ENCODE data around the gene CLEC3B.

- TF ChIP-seq GABPA (IDR thresholded peaks at IDR 0.05; ENCODE audit: low read depth), result no peak
- TF ChIP-seq, protein P1, sequence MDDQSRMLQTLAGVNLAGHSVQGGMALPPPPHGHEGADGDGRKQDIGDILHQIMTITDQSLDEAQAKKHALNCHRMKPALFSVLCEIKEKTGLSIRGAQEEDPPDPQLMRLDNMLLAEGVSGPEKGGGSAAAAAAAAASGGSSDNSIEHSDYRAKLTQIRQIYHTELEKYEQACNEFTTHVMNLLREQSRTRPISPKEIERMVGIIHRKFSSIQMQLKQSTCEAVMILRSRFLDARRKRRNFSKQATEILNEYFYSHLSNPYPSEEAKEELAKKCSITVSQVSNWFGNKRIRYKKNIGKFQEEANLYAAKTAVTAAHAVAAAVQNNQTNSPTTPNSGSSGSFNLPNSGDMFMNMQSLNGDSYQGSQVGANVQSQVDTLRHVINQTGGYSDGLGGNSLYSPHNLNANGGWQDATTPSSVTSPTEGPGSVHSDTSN (IDR thresholded peaks at IDR 0.05; ENCODE audit: insufficient replicate concordance, low read depth, low read length), result no peak
- no peak for TF ChIP-seq MYC (IDR thresholded peaks at IDR 0.05; ENCODE audit: insufficient read depth, insufficient read length, insufficient replicate concordance, low read length, severe bottlenecking)
- TF ChIP-seq, protein P2, sequence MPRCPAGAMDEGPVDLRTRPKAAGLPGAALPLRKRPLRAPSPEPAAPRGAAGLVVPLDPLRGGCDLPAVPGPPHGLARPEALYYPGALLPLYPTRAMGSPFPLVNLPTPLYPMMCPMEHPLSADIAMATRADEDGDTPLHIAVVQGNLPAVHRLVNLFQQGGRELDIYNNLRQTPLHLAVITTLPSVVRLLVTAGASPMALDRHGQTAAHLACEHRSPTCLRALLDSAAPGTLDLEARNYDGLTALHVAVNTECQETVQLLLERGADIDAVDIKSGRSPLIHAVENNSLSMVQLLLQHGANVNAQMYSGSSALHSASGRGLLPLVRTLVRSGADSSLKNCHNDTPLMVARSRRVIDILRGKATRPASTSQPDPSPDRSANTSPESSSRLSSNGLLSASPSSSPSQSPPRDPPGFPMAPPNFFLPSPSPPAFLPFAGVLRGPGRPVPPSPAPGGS (IDR thresholded peaks at IDR 0.05; ENCODE audit: borderline replicate concordance, insufficient read depth, low read depth, low read length, poor library complexity, severe bottlenecking), result no peak
- no peak for TF ChIP-seq NFIC (IDR thresholded peaks at IDR 0.05; ENCODE audit: low read depth, low read length)
- TF ChIP-seq RAD21 (IDR thresholded peaks at IDR 0.05; ENCODE audit: insufficient read depth, low read depth, low read length), result no peak
- no peak for TF ChIP-seq TCF7 (IDR thresholded peaks at IDR 0.05; ENCODE audit: borderline replicate concordance)
- no peak for TF ChIP-seq POLR2AphosphoS5 (IDR thresholded peaks at IDR 0.05; ENCODE audit: low read length)
- no peak for TF ChIP-seq EZH2 (IDR thresholded peaks at IDR 0.05; ENCODE audit: borderline replicate concordance, control insufficient read depth, low read depth, low read length)
Measured at GRCh38 chr3:45026038-45026437, at the start of gene CLEC3B.
